Measurements from ENCODE around the gene UGT1A1. TPM values are rescaled to one million over a fixed set of nuclear protein-coding genes. Genes with fewer than 3 reads are reported as not detected.

UGT1A1 gene
- total RNA-seq, 1 experiment from 2014 or later = not detected

DNA sequence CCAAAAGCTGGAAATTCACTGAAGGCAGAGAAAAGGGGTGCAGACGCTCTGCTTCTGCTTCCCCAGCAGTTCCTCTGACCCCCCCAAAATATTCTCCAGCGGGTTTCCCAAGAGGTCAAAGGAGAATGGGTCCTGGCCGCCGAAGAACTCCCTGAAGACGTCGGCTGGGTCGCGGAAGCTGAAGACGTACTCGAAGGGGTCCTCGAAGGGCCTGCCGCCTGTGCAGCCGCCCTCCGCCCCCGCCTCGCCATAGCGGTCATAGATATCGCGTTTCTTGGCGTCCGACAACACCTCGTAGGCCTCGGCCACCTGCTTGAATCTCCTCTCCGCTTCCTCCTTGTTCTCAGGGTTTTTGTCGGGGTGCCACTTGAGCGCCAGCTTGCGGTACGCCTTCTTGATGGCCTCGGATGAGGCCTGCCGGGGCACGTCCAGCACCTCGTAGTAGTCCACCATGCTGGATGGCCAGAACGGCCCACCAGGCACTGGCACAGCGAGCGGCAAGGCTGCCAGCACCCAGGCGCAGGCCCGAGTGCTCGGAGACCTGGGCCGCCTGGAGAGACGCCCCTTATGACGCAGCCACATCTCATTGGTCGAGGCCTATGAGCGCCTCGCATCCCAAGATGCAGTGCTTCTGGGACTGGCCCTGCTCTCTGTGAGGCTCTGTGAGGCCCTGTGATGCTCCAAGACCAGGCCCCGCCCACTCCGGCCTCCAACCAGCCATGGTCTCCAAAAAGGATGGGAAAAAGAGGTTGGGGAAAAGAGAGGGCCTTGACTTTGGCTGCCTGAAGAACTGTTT, 16.4 kb upstream of the UGT1A1 start:
- Histone ChIP-seq H3K79me1 (ENCODE audit: insufficient read depth, low read depth, low read length, poor library complexity, severe bottlenecking) (no peaks in the 10 kb centered on the region), H3K9ac (ENCODE audit: extremely low read depth, insufficient read length, low read length) (no peak overlapping the region), H3K27ac (ENCODE audit: insufficient read length, low read depth, low read length) (no peak overlapping the region), H4K91ac (ENCODE audit: insufficient read length, low read depth, low read length) (no peak overlapping the region), H3K9me3 (ENCODE audit: control insufficient read depth, low read depth, low read length) (no peaks in the 10 kb centered on the region), H3K23me2 (ENCODE audit: insufficient read length, low read depth, low read length, poor library complexity, severe bottlenecking) (no peaks in the 10 kb centered on the region), H3K27me3 (ENCODE audit: insufficient read depth, low read length) (no peaks in the 10 kb centered on the region), H2AFZ (ENCODE audit: low read length) (no peak overlapping the region), H3K79me2 (ENCODE audit: insufficient read depth, low read length) (no peaks in the 10 kb centered on the region), H2BK15ac (ENCODE audit: low read depth, low read length) (no peak overlapping the region), H4K5ac (ENCODE audit: insufficient read length, low read depth, low read length) (no peak overlapping the region), H3K4me1 (ENCODE audit: insufficient read depth, low read length) (no peaks in the 10 kb centered on the region), H2BK120ac (ENCODE audit: low read depth, low read length, poor library complexity, severe bottlenecking) (no peak overlapping the region), H2BK20ac (ENCODE audit: low read depth, low read length, poor library complexity, severe bottlenecking) (no peak overlapping the region), H4K20me1 (ENCODE audit: control insufficient read depth, insufficient read depth, insufficient read length) (no peaks in the 10 kb centered on the region), H4K8ac (replicated peaks; ENCODE audit: insufficient read length, low read depth, low read length) (no peak overlapping the region), H3K18ac (ENCODE audit: insufficient read length, low read depth, low read length) (no peak overlapping the region), H3K56ac (ENCODE audit: insufficient read length, low read depth, low read length) (no peak overlapping the region), H3K4ac (ENCODE audit: low read depth, low read length) (no peak overlapping the region), H3K4me2 (ENCODE audit: insufficient read depth, insufficient read length, low read length) (no peak overlapping the region), H3T11ph (ENCODE audit: low read length) (no peak overlapping the region), H2BK12ac (ENCODE audit: insufficient read length, low read depth, low read length) (no peak overlapping the region), H2BK5ac (ENCODE audit: insufficient read length, low read length) (no peak overlapping the region), H3K14ac (ENCODE audit: insufficient read depth, low read length) (no peak overlapping the region; the same call in 1 of the 2 replicates), H2AK5ac (ENCODE audit: insufficient read length, low read length) (no peak overlapping the region), H3K23ac (ENCODE audit: insufficient read length, low read depth, low read length) (no peak overlapping the region)
- Mint-ChIP-seq H3K27me3 (ENCODE audit: low read depth) (peaks cover 6% of the 10 kb centered on the region), H3K36me3 (ENCODE audit: insufficient read depth in 1 of 3, low read depth in 3 of 3) (peaks cover 0 to 3% (median 0%) of the 10 kb centered on the region in 3 experiments; a peak in 1 of 7 replicates), H3K4me1 (no peaks in the 10 kb centered on the region), H3K9me3 (peaks cover 11 to 16% of the 10 kb centered on the region in 2 experiments), H3K4me3 (no peak overlapping the region), H3K27ac (no peak overlapping the region)
- TF ChIP-seq, protein P1, sequence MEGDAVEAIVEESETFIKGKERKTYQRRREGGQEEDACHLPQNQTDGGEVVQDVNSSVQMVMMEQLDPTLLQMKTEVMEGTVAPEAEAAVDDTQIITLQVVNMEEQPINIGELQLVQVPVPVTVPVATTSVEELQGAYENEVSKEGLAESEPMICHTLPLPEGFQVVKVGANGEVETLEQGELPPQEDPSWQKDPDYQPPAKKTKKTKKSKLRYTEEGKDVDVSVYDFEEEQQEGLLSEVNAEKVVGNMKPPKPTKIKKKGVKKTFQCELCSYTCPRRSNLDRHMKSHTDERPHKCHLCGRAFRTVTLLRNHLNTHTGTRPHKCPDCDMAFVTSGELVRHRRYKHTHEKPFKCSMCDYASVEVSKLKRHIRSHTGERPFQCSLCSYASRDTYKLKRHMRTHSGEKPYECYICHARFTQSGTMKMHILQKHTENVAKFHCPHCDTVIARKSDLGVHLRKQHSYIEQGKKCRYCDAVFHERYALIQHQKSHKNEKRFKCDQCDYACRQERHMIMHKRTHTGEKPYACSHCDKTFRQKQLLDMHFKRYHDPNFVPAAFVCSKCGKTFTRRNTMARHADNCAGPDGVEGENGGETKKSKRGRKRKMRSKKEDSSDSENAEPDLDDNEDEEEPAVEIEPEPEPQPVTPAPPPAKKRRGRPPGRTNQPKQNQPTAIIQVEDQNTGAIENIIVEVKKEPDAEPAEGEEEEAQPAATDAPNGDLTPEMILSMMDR (conservative IDR thresholded peaks at IDR 0.05) = no peak
- DNase-seq = no peak
- no CpG with 5 or more reads among the region's 46 CpGs for WGBS (ENCODE audit: extremely low coverage, insufficient read length, low lambda C conversion rate)
